ENCODE data around the gene UIMC1. TPM values are rescaled to one million over a fixed set of nuclear protein-coding genes. Genes with fewer than 3 reads are reported as not detected.

UIMC1 gene
- polyA plus RNA-seq, 1 of the 3 experiments (the other 2 are of a cell fraction) = 19.9 TPM

GRCh38 chr5:177044641-177045040, 38.1 kb upstream of the UIMC1 start:
- no peaks in the 10 kb centered on the region for H3K9me3 ChIP-seq
- H3K79me2 ChIP-seq (ENCODE audit: insufficient read depth) = 0 out of 2 replicates have a peak, but pooled peaks cover 4% of the 10 kb centered on the region
- H3K36me3 ChIP-seq (replicated peaks in 1 of 2; ENCODE audit: control insufficient read depth in 1 of 2, insufficient read depth in 2 of 2, low read length in 1 of 2) = peaks cover 29 to 45% of the 10 kb centered on the region in 2 experiments
- H3K27ac ChIP-seq (ENCODE audit: low read depth in 2 of 2, low read length in 1 of 2) = no peak overlapping the region
- H3K4me2 ChIP-seq = no peak overlapping the region
- H4K20me1 ChIP-seq (ENCODE audit: insufficient read depth) = no peaks in the 10 kb centered on the region
- no peaks in the 10 kb centered on the region for H3K27me3 ChIP-seq (ENCODE audit: insufficient read depth)
- H3K4me1 ChIP-seq (ENCODE audit: control insufficient read depth in 1 of 2, insufficient read depth in 2 of 2, low read depth in 1 of 2, low read length in 1 of 2) = no peaks in the 10 kb centered on the region
- no peaks in the 10 kb centered on the region for H3K9me2 ChIP-seq
- ChIA-PET CTCF (interaction anchor here (0.8 to 1.0 kb wide), 2 partner anchors 22 to 90 kb away, joined by 3 read pairs; partner anchors contain the start of gene ZNF346), POLR2A (interaction anchor here (0.6 kb wide), 1 partner anchor 222 kb away, joined by 3 read pairs; no protein-coding TSS in a partner anchor)
- DNase-seq = no peak
- no peak overlapping the region for H3K9ac ChIP-seq
- peaks cover 5% of the 10 kb centered on the region for H3F3A ChIP-seq (replicated peaks; ENCODE audit: insufficient read depth)
- WGBS (ENCODE audit: low lambda C conversion rate) = 100% methylated on average over 1 of the region's 1 CpG
- TF ChIP-seq ELF1 (IDR thresholded peaks at IDR 0.05) = no peak
- no peak for TF ChIP-seq PBX3 (IDR thresholded peaks at IDR 0.05)
- no peak for TF ChIP-seq CHD2 (IDR thresholded peaks at IDR 0.05; ENCODE audit: low read length, partially characterized antibody)
- TF ChIP-seq SIN3A (IDR thresholded peaks at IDR 0.05; ENCODE audit: borderline replicate concordance, low read depth, low read length) = no peak
- TF ChIP-seq REST (IDR thresholded peaks at IDR 0.05; ENCODE audit: low read depth, low read length) = no peak
- no peak for TF ChIP-seq GABPA (IDR thresholded peaks at IDR 0.05; ENCODE audit: low read depth)
- TF ChIP-seq NRF1 (IDR thresholded peaks at IDR 0.05; ENCODE audit: low read depth, low read length) = no peak
- no peak for TF ChIP-seq MAX (IDR thresholded peaks at IDR 0.05; ENCODE audit: low read depth)
- TF ChIP-seq MXI1 (IDR thresholded peaks at IDR 0.05; ENCODE audit: low read depth, low read length) = no peak
- no peak for TF ChIP-seq CTCF (IDR thresholded peaks at IDR 0.05)
- TF ChIP-seq JUND (IDR thresholded peaks at IDR 0.05) = no peak
- no peak for TF ChIP-seq RFX5 (IDR thresholded peaks at IDR 0.05; ENCODE audit: low read length)
- TF ChIP-seq RCOR1 (IDR thresholded peaks at IDR 0.05; ENCODE audit: low read length) = no peak
- H3K4me3 ChIP-seq (ENCODE audit: low read depth in 2 of 2, low read length in 1 of 2) = no peak overlapping the region
- no peak overlapping the region for H2AFZ ChIP-seq (ENCODE audit: low read depth)
